CD4-positive, alpha-beta memory T cell (primary cell): ENCODE measurements around the gene MAP4K4. TPM values are rescaled to one million over a fixed set of nuclear protein-coding genes. Genes with fewer than 3 reads are reported as not detected.
A peak's percentile ranks its signal among the peaks of the same experiment; 100 is the strongest.
"Not testable (repeated sequence)": the region's sequence is repeated elsewhere in the genome, so short reads cannot be mapped to it uniquely, and the experiment has no call there.

Experiments used
- CTCF ChIA-PET: fragments of 350-600 bp; sonication (Branson Sonifier 250); formaldehyde crosslinking; loops from one replicate; lab custom pipeline; 2021; ENCODE audit warnings: inconsistent platforms; ENCODE audit not compliant: partially characterized antibody; lab: Charles Lee
- POLR2A ChIA-PET: fragments of 350-600 bp; sonication (Branson Sonifier 250); formaldehyde crosslinking; loops from one replicate; lab custom pipeline; 2021; ENCODE audit not compliant: partially characterized antibody; lab: Charles Lee
- DNase-seq, 5 donors: peaks; one replicate each; pipeline versions ENCODE4 v3.0.0 to v3.0.0-alpha.2; 2020 to 2022; ENCODE audit warnings: mixed read lengths in 1 of 5
- H3K27ac ChIP-seq: one replicate; pipeline ENCODE4 v1.7.0; 2013; ENCODE audit warnings: low read depth, low read length
- H3K27me3 ChIP-seq: 2 replicates; pipeline ENCODE4 v1.7.0; 2013; ENCODE audit warnings: mild to moderate bottlenecking, low read length, moderate library complexity; ENCODE audit not compliant: insufficient read depth
- H3K36me3 ChIP-seq: 2 replicates; pipeline ENCODE4 v1.7.0; 2013; ENCODE audit warnings: mild to moderate bottlenecking, low read length, moderate library complexity; ENCODE audit not compliant: insufficient read depth
- H3K4me1 ChIP-seq: 2 replicates; pipeline ENCODE4 v1.7.0; 2013; ENCODE audit warnings: mild to moderate bottlenecking, low read length, moderate library complexity; ENCODE audit not compliant: insufficient read depth
- H3K4me3 ChIP-seq, 2 donors: one replicate each; pipeline ENCODE4 v1.7.0; 2013; ENCODE audit warnings: low read length in 2 of 2, mild to moderate bottlenecking in 1 of 2
- H3K9me3 ChIP-seq, 2 donors: one replicate each; pipeline ENCODE4 v1.7.0; 2013; ENCODE audit warnings: low read length in 2 of 2, control low read depth in 1 of 2; ENCODE audit not compliant: control insufficient read depth in 1 of 2
- H3K27ac Mint-ChIP-seq, 7 donors: one replicate each; pipeline ENCODE4 v1.8.0; 2020 to 2021; ENCODE audit warnings: mixed read lengths in 7 of 7, mild to moderate bottlenecking in 6 of 7, inconsistent platforms in 3 of 7, moderate library complexity in 3 of 7
- H3K27me3 Mint-ChIP-seq, 2 donors: one replicate each; pipeline ENCODE4 v1.8.0; 2020 to 2021; ENCODE audit warnings: mixed read lengths in 2 of 2
- H3K36me3 Mint-ChIP-seq, 2 donors: one replicate each; pipeline ENCODE4 v1.8.0; 2020 to 2021; ENCODE audit warnings: mixed read lengths in 2 of 2, inconsistent platforms in 1 of 2, mild to moderate bottlenecking in 1 of 2
- H3K4me1 Mint-ChIP-seq, 4 donors: one replicate each; pipeline ENCODE4 v1.8.0; 2020 to 2021; ENCODE audit warnings: mixed read lengths in 4 of 4, mild to moderate bottlenecking in 1 of 4
- H3K4me3 Mint-ChIP-seq, 8 donors: one replicate each; pipeline ENCODE4 v1.8.0; 2020 to 2021; ENCODE audit warnings: mixed read lengths in 8 of 8, mild to moderate bottlenecking in 7 of 8, moderate library complexity in 6 of 8, inconsistent platforms in 3 of 8
- H3K9me3 Mint-ChIP-seq, 8 donors: one replicate each; pipeline ENCODE4 v1.8.0; 2020 to 2021; ENCODE audit warnings: mixed read lengths in 8 of 8, mild to moderate bottlenecking in 5 of 8, inconsistent platforms in 3 of 8, moderate library complexity in 1 of 8
- intact Hi-C: fragments of 100-400 bp; cut with micrococcal nuclease; formaldehyde crosslinking; loops from one replicate; pipeline ENCODE4 v1.15.1; 2023
- polyA plus RNA-seq, 2 donors: library from polyadenylated mRNA; unstranded; fragments of 300-500 nt; fragmentation: Illumina TruSeq; gene quantifications; one replicate each; pipeline ENCODE4 v1.2.3, GENCODE V29; 2021
- total RNA-seq, 2 experiments: library from RNA; stranded (reverse); gene quantifications; one replicate each; pipeline ENCODE4 v1.2.3, GENCODE V29; 2021

MAP4K4 gene
- total and polyA plus RNA-seq, 4 experiments from 2014 or later, result 2.4 to 114 (median 62.2) TPM

DNA sequence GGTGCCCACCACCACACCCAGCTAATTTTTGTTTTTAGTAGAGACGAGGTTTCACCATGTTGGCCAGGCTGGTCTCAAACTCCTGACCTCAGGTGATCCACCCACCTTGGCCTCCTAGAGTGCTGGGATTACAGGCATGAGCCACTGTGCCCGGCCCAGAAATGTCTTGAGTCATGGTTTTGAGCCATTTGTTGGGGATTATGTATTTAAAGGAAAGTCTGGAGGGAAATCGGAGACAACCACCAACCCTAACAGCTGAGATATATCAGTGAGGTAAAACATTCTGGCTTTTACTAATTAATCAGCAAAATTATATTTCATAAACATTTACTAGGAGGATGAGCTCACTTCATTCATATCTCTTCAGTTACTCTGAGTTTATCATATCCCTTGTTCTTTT, 72.2 kb downstream of the MAP4K4 start:
- POLR2A ChIA-PET, result interaction anchor here (0.9 kb wide), 1 partner anchor 45 kb away, joined by 4 read pairs; no protein-coding TSS in a partner anchor

DNA sequence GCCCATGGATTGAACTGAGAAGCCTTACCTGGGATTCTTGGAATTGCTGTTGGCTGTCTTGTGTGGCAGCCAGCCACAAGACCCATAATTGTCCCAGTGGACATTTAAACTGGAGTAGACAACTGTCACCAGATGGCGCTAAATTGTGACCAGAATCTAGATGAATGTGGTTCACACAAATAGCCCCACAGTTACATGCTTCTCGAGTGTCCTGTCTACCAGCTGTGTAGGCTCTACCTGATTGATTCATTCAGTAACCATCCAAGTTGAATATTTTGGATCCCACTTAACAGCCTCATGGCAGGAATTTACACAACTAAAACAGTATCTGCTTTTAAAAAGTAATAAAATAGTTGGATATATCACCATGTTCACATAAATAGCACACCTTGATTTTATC, 73.2 kb downstream of the MAP4K4 start:
- ChIA-PET CTCF (interaction anchor here (0.7 to 4.0 kb wide), 15 partner anchors 8 to 464 kb away, joined by 3 to 17 read pairs (median 5); partner anchors contain the start of gene MAP4K4), POLR2A (interaction anchor here (1.4 kb wide), 1 partner anchor 71 kb away, joined by 3 read pairs; no protein-coding TSS in a partner anchor)
- no peaks in the 10 kb centered on the region for H3K36me3 Mint-ChIP-seq
- peaks cover 69 to 95% (median 82%) of the 10 kb centered on the region in 4 donors for H3K4me1 Mint-ChIP-seq
- peak overlapping the region in 4 of 8 donors; percentile 27 to 66 (median 54) for H3K4me3 Mint-ChIP-seq
- Histone ChIP-seq H3K27ac (no peak overlapping the region), H3K9me3 (no peaks in the 10 kb centered on the region), H3K36me3 (no peaks in the 10 kb centered on the region), H3K4me1 (peaks cover 90% of the 10 kb centered on the region), H3K4me3 (no peak overlapping the region), H3K27me3 (no peaks in the 10 kb centered on the region)
- DNase-seq, result no peak
- peak overlapping the region in 2 of 7 donors; percentile 12 to 57 for H3K27ac Mint-ChIP-seq
- H3K27me3 Mint-ChIP-seq, result no peaks in the 10 kb centered on the region
- intact Hi-C loops, result no loop called here
- no peaks in the 10 kb centered on the region for H3K9me3 Mint-ChIP-seq

More for the DNA sequence above, 72.2 kb downstream of the MAP4K4 start:
- CTCF ChIA-PET, result interaction anchor here (0.5 to 4.0 kb wide), 14 partner anchors 8 to 782 kb away, joined by 3 to 17 read pairs (median 4); partner anchors contain the start of genes MAP4K4 and SLC9A4
- not testable (repeated sequence) for H3K27ac ChIP-seq, H3K27me3 ChIP-seq, H3K27ac Mint-ChIP-seq, H3K4me3 ChIP-seq, DNase-seq, H3K36me3 Mint-ChIP-seq, H3K36me3 ChIP-seq, H3K9me3 ChIP-seq, H3K27me3 Mint-ChIP-seq, H3K9me3 Mint-ChIP-seq
- Mint-ChIP-seq H3K4me1 (peaks cover 70 to 95% (median 81%) of the 10 kb centered on the region in 4 donors), H3K4me3 (peak overlapping the region in 1 of 8 donors; percentile 27)
- intact Hi-C loops, result loop anchor here (5.0 kb wide), 1 partner anchor 67 kb away; no protein-coding TSS in a partner anchor
- peaks cover 90% of the 10 kb centered on the region for H3K4me1 ChIP-seq

GRCh38 chr2:101771227-101771902, 73.9 kb downstream of the MAP4K4 start:
- H3K9me3 Mint-ChIP-seq, result no peaks in the 10 kb centered on the region
- no peak overlapping the region for H3K4me3 ChIP-seq
- no peaks in the 10 kb centered on the region for H3K9me3 ChIP-seq
- no peaks in the 10 kb centered on the region for H3K27me3 Mint-ChIP-seq
- intact Hi-C loops, result no loop called here
- no peaks in the 10 kb centered on the region for H3K36me3 Mint-ChIP-seq
- no peaks in the 10 kb centered on the region for H3K36me3 ChIP-seq
- H3K4me1 ChIP-seq, result peaks cover 90% of the 10 kb centered on the region
- CTCF ChIA-PET, result interaction anchor here (0.8 to 4.0 kb wide), 10 partner anchors 9 to 352 kb away, joined by 3 to 17 read pairs (median 8); no protein-coding TSS in a partner anchor
- peak overlapping the region in 5 of 8 donors; percentile 11 to 61 (median 27) for H3K4me3 Mint-ChIP-seq
- H3K27me3 ChIP-seq, result no peaks in the 10 kb centered on the region
- H3K4me1 Mint-ChIP-seq, result peaks cover 66 to 92% (median 80%) of the 10 kb centered on the region in 4 donors
- POLR2A ChIA-PET, result interaction anchor here (1.4 kb wide), 1 partner anchor 72 kb away, joined by 3 read pairs; no protein-coding TSS in a partner anchor
- DNase-seq, result no peak
- peak overlapping the region in 4 of 7 donors; percentile 12 to 57 (median 28) for H3K27ac Mint-ChIP-seq
- no peak overlapping the region for H3K27ac ChIP-seq

- Mint-ChIP-seq H3K27me3 (no peaks in the 10 kb centered on the region), H3K36me3 (no peaks in the 10 kb centered on the region), H3K27ac (peak overlapping the region in 2 of 7 donors; percentile 5 to 38), H3K4me1 (peaks cover 61 to 92% (median 78%) of the 10 kb centered on the region in 4 donors), H3K4me3 (peak overlapping the region in 2 of 8 donors; percentile 22 to 58), H3K9me3 (no peaks in the 10 kb centered on the region)
- intact Hi-C loops, result no loop called here
- H3K9me3 ChIP-seq, result no peaks in the 10 kb centered on the region
- H3K27me3 ChIP-seq, result no peaks in the 10 kb centered on the region
- POLR2A ChIA-PET, result interaction anchor here (1.4 kb wide), 1 partner anchor 72 kb away, joined by 3 read pairs; no protein-coding TSS in a partner anchor
- DNase-seq, result no peak
- H3K36me3 ChIP-seq, result no peaks in the 10 kb centered on the region
- no peak overlapping the region for H3K4me3 ChIP-seq
- CTCF ChIA-PET, result interaction anchor here (1.3 to 4.0 kb wide), 6 partner anchors 8 to 60 kb away, joined by 3 to 17 read pairs (median 8); no protein-coding TSS in a partner anchor
- no peak overlapping the region for H3K27ac ChIP-seq
- peaks cover 86% of the 10 kb centered on the region for H3K4me1 ChIP-seq
These were observed 74.4 kb downstream of the MAP4K4 start for GRCh38 chr2:101771910-101772321.

DNA sequence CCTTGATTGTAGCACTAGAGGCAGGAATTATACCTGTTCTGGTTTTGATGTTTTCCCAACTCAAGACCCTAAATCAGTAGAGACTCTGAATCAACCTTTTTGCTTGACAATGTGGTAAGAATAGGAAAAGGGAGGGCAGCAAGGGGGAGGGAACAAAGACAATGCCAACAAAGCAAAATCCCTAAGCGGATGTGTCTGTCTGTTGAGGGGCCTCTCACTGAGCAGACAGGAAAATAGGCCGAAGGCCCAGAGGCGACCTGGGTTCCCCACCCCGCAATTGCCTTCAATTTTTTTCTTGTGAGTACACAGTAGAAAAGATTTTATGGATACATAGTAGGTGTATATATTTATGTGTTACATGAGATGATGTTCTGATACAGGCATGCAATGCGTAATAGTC, 75.6 kb downstream of the MAP4K4 start:
- Mint-ChIP-seq H3K27me3 (no peaks in the 10 kb centered on the region), H3K4me3 (peak overlapping the region in 6 of 8 donors; percentile 17 to 71 (median 48)), H3K9me3 (no peaks in the 10 kb centered on the region), H3K4me1 (peaks cover 60 to 92% (median 78%) of the 10 kb centered on the region in 4 donors), H3K36me3 (no peaks in the 10 kb centered on the region), H3K27ac (peak overlapping the region in 4 of 7 donors; percentile 35 to 70 (median 52))
- Histone ChIP-seq H3K36me3 (no peaks in the 10 kb centered on the region), H3K4me3 (no peak overlapping the region), H3K9me3 (no peaks in the 10 kb centered on the region), H3K4me1 (peaks cover 87% of the 10 kb centered on the region), H3K27ac (no peak overlapping the region), H3K27me3 (no peaks in the 10 kb centered on the region)
- POLR2A ChIA-PET, result interaction anchor here (0.6 kb wide), 1 partner anchor 15 kb away, joined by 3 read pairs; no protein-coding TSS in a partner anchor
- no peak for DNase-seq
- CTCF ChIA-PET, result interaction anchor here (1.2 kb wide), 1 partner anchor 10 kb away, joined by 3 read pairs; no protein-coding TSS in a partner anchor
- intact Hi-C loops, result no loop called here

- ChIA-PET POLR2A (interaction anchor here (0.6 kb wide), 1 partner anchor 10 kb away, joined by 3 read pairs; no protein-coding TSS in a partner anchor), CTCF (interaction anchor here (0.9 to 1.2 kb wide), 2 partner anchors 9 to 10 kb away, joined by 3 read pairs; no protein-coding TSS in a partner anchor)
- peak overlapping the region in 1 of 7 donors; percentile 7 for H3K27ac Mint-ChIP-seq
- H3K4me3 ChIP-seq, intact Hi-C loops, H3K27me3 Mint-ChIP-seq, H3K36me3 ChIP-seq, H3K36me3 Mint-ChIP-seq, H3K27ac ChIP-seq, DNase-seq, H3K9me3 Mint-ChIP-seq, H3K27me3 ChIP-seq, H3K9me3 ChIP-seq: not testable (repeated sequence)
- H3K4me1 Mint-ChIP-seq, result peaks cover 57 to 92% (median 77%) of the 10 kb centered on the region in 4 donors
- H3K4me1 ChIP-seq, result peaks cover 87% of the 10 kb centered on the region
- peak overlapping the region in 4 of 8 donors; percentile 3 to 59 (median 50) for H3K4me3 Mint-ChIP-seq
These were observed 76.5 kb downstream of the MAP4K4 start for GRCh38 chr2:101773961-101774360.

DNA sequence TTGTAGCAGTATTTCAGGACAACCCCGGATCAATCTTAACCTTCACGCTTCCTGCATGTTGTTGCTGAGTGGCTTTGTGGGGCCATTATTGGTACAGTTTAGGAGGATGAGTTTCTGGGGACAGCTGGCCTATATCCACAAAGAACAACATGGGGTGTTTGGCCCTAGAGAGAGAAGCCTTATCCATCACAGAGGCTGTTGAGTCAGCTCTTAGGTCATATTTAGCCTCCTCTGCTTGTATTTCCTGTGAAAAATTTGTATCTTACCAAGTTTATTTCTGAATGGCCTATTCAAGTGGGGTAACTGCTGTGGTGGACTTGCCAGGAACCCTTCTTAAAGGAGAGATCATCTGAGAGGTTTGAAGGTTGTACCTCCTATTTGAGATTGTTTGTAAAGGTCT, 77.6 kb downstream of the MAP4K4 start:
- no peaks in the 10 kb centered on the region for H3K36me3 ChIP-seq
- H3K4me1 ChIP-seq, result peaks cover 92% of the 10 kb centered on the region
- intact Hi-C loops, result no loop called here
- ChIA-PET CTCF (no interaction called here), POLR2A (no interaction called here)
- Mint-ChIP-seq H3K36me3 (no peaks in the 10 kb centered on the region), H3K27me3 (no peaks in the 10 kb centered on the region), H3K27ac (peak overlapping the region in 2 of 7 donors; percentile 17 to 21), H3K9me3 (no peaks in the 10 kb centered on the region), H3K4me1 (peaks cover 62 to 92% (median 80%) of the 10 kb centered on the region in 4 donors), H3K4me3 (peak overlapping the region in 2 of 8 donors; percentile 3 to 18)
- DNase-seq, result no peak
- H3K27ac ChIP-seq, result no peak overlapping the region
- H3K27me3 ChIP-seq, result no peaks in the 10 kb centered on the region
- H3K4me3 ChIP-seq, result no peak overlapping the region
- H3K9me3 ChIP-seq, result no peaks in the 10 kb centered on the region
